ENCODE measurements around the gene SCNN1G.
"Not testable (repeated sequence)": the region's sequence is repeated elsewhere in the genome, so short reads cannot be mapped to it uniquely, and the experiment has no call there.

DNA sequence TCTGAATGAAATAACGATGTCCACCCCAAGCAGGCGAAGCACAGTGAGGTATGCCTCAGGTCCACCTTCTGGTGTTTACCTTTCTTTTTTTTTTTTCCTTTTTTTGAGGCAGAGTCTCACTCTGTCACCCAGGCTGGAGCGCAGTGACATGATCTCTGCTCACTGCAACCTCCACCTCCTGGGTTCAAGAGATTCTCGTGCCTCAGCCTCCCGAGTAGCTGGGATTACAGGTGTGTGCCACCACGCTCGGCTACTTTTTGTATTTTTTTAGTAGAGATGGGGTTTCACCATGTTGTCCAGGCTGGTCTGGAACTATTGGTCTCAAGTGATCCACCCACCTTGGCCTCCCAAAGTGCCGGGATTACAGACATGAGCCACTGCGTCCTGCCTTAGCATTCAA is 38.2 kb upstream of the SCNN1G start:
- TF ChIP-seq, protein P1, sequence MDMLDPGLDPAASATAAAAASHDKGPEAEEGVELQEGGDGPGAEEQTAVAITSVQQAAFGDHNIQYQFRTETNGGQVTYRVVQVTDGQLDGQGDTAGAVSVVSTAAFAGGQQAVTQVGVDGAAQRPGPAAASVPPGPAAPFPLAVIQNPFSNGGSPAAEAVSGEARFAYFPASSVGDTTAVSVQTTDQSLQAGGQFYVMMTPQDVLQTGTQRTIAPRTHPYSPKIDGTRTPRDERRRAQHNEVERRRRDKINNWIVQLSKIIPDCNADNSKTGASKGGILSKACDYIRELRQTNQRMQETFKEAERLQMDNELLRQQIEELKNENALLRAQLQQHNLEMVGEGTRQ (IDR thresholded peaks at IDR 0.05; ENCODE audit: low read depth, low read length) = not testable (repeated sequence)
- TF ChIP-seq POLR2A (IDR thresholded peaks at IDR 0.05; ENCODE audit: low read depth, low read length); RCOR1 (IDR thresholded peaks at IDR 0.05; ENCODE audit: insufficient replicate concordance, low read length); BHLHE40 (IDR thresholded peaks at IDR 0.05; ENCODE audit: low read depth, low read length); MXI1 (IDR thresholded peaks at IDR 0.05; ENCODE audit: borderline replicate concordance, low read depth, low read length); MAFK (IDR thresholded peaks at IDR 0.05; ENCODE audit: low read depth, low read length); RFX5 (IDR thresholded peaks at IDR 0.05; ENCODE audit: low read depth, low read length); CEBPB (IDR thresholded peaks at IDR 0.05; ENCODE audit: low read depth, low read length); SMC3 (IDR thresholded peaks at IDR 0.05; ENCODE audit: low read depth, low read length); CHD1 (IDR thresholded peaks at IDR 0.05; ENCODE audit: low read depth, low read length): not testable (repeated sequence)
- TF ChIP-seq, protein P2, sequence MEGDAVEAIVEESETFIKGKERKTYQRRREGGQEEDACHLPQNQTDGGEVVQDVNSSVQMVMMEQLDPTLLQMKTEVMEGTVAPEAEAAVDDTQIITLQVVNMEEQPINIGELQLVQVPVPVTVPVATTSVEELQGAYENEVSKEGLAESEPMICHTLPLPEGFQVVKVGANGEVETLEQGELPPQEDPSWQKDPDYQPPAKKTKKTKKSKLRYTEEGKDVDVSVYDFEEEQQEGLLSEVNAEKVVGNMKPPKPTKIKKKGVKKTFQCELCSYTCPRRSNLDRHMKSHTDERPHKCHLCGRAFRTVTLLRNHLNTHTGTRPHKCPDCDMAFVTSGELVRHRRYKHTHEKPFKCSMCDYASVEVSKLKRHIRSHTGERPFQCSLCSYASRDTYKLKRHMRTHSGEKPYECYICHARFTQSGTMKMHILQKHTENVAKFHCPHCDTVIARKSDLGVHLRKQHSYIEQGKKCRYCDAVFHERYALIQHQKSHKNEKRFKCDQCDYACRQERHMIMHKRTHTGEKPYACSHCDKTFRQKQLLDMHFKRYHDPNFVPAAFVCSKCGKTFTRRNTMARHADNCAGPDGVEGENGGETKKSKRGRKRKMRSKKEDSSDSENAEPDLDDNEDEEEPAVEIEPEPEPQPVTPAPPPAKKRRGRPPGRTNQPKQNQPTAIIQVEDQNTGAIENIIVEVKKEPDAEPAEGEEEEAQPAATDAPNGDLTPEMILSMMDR (conservative IDR thresholded peaks at IDR 0.05; ENCODE audit: low read depth, low read length) = not testable (repeated sequence)

All from IMR-90 (cell line).